GM23338 (cell line): ENCODE measurements around the gene CYP2A7. TPM values are rescaled to one million over a fixed set of nuclear protein-coding genes. Genes with fewer than 3 reads are reported as not detected.
A peak's percentile ranks its signal among the peaks of the same experiment; 100 is the strongest.
"Not testable (repeated sequence)": the region's sequence is repeated elsewhere in the genome, so short reads cannot be mapped to it uniquely, and the experiment has no call there.

Experiments used
- ATAC-seq: fragments of 200-7000 bp; cut with Tn5 transposase; 3 replicates; pipeline ENCODE4 v1.9.1; 2020
- DNase-seq: peaks from one replicate; pipeline ENCODE4 v3.0.0-alpha.2; 2015; ENCODE audit warnings: low spot score
- H2AFZ ChIP-seq: fragments of 200-600 bp; sonication (generic); 2 replicates; pipeline ENCODE4 v1.8.0; 2016; ENCODE audit warnings: antibody characterized with exemption, mild to moderate bottlenecking, moderate library complexity
- H3F3A ChIP-seq: fragments of 200-600 bp; sonication (generic); replicated peaks from 2 replicates; pipeline ENCODE4 v1.8.0; 2017; ENCODE audit warnings: antibody characterized with exemption, mixed run types, low read depth
- H3K27ac ChIP-seq: fragments of 200-600 bp; sonication (generic); 2 replicates; pipeline ENCODE4 v1.6.1; 2016; ENCODE audit warnings: low read depth
- H3K27me3 ChIP-seq: fragments of 200-600 bp; sonication (generic); 2 replicates; pipeline ENCODE4 v1.8.0; 2016; ENCODE audit warnings: mild to moderate bottlenecking, mixed run types, moderate library complexity; ENCODE audit not compliant: insufficient read depth
- H3K36me3 ChIP-seq: fragments of 200-600 bp; sonication (generic); 2 replicates; pipeline ENCODE4 v1.8.0; 2016; ENCODE audit warnings: mild to moderate bottlenecking; ENCODE audit not compliant: insufficient read depth
- H3K4me1 ChIP-seq: fragments of 200-600 bp; sonication (generic); 2 replicates; pipeline ENCODE4 v1.8.0; 2016; ENCODE audit warnings: mild to moderate bottlenecking, moderate library complexity; ENCODE audit not compliant: insufficient read depth
- H3K4me2 ChIP-seq: fragments of 200-600 bp; sonication (generic); 2 replicates; pipeline ENCODE4 v1.7.1; 2017; ENCODE audit warnings: mixed run types
- H3K4me3 ChIP-seq: fragments of 200-600 bp; sonication (generic); 2 replicates; pipeline ENCODE4 v1.6.1; 2016; ENCODE audit warnings: mixed run types
- H3K79me2 ChIP-seq: fragments of 200-600 bp; sonication (generic); replicated peaks from 2 replicates; pipeline ENCODE4 v1.8.0; 2017; ENCODE audit warnings: mild to moderate bottlenecking; ENCODE audit not compliant: insufficient read depth
- H3K9me2 ChIP-seq: fragments of 200-600 bp; sonication (generic); 2 replicates; pipeline ENCODE4 v1.8.0; 2017; ENCODE audit not compliant: insufficient read depth
- H4K20me1 ChIP-seq: fragments of 200-600 bp; sonication (generic); replicated peaks from 2 replicates; pipeline ENCODE4 v1.8.0; 2017; ENCODE audit warnings: mild to moderate bottlenecking; ENCODE audit not compliant: insufficient read depth
- H3K27ac Mint-ChIP-seq: 2 replicates; pipeline ENCODE4 v1.8.0; 2020; ENCODE audit warnings: inconsistent platforms, mild to moderate bottlenecking, moderate library complexity, mixed read lengths
- H3K27me3 Mint-ChIP-seq: 3 replicates; pipeline ENCODE4 v1.8.0; 2022; ENCODE audit warnings: low read depth, mild to moderate bottlenecking, moderate library complexity, mixed read lengths, inconsistent platforms; ENCODE audit not compliant: insufficient read depth, poor library complexity
- H3K36me3 Mint-ChIP-seq: 3 replicates; pipeline ENCODE4 v1.8.0; 2021; ENCODE audit warnings: low read depth, mild to moderate bottlenecking, inconsistent platforms, moderate library complexity, mixed read lengths
- H3K4me1 Mint-ChIP-seq: 3 replicates; pipeline ENCODE4 v1.8.0; 2020; ENCODE audit warnings: mild to moderate bottlenecking, inconsistent platforms, mixed read lengths
- H3K4me3 Mint-ChIP-seq: 3 replicates; pipeline ENCODE4 v1.8.0; 2021; ENCODE audit warnings: moderate library complexity, mild to moderate bottlenecking, inconsistent platforms, mixed read lengths
- H3K9me3 Mint-ChIP-seq: 3 replicates; pipeline ENCODE4 v1.8.0; 2020; ENCODE audit warnings: moderate library complexity, mild to moderate bottlenecking, inconsistent platforms, mixed read lengths
- EZH2 ChIP-seq: fragments of 200-600 bp; sonication (generic); IDR thresholded peaks from one replicate; pipeline ENCODE4 v1.8.0; 2017; ENCODE audit warnings: antibody characterized with exemption, mild to moderate bottlenecking, low read depth; ENCODE audit not compliant: unreplicated experiment
- EZH2phosphoT487 ChIP-seq: fragments of 200-600 bp; sonication (generic); IDR thresholded peaks from one replicate; pipeline ENCODE4 v1.8.1; 2018; ENCODE audit warnings: antibody characterized with exemption; ENCODE audit not compliant: unreplicated experiment
- JUNB ChIP-seq: IDR thresholded peaks from one replicate; pipeline ENCODE4 v1.6.1; 2016; ENCODE audit warnings: antibody characterized with exemption; ENCODE audit not compliant: unreplicated experiment
- NANOG ChIP-seq: IDR thresholded peaks from 2 replicates; pipeline ENCODE4 v1.6.1; 2016; ENCODE audit warnings: antibody characterized with exemption, borderline replicate concordance
- REST ChIP-seq: IDR thresholded peaks from one replicate; pipeline ENCODE4 v1.6.1; 2018; ENCODE audit warnings: antibody characterized with exemption; ENCODE audit not compliant: unreplicated experiment
- ZNF114 ChIP-seq: fragments of 250-450 bp; sonication (Bioruptor Pico); IDR thresholded peaks from 2 replicates; pipeline ENCODE4 v1.5.0; 2020; ENCODE audit warnings: mild to moderate bottlenecking, moderate library complexity
- ZNF331 ChIP-seq: fragments of 250-450 bp; sonication (Bioruptor Pico); IDR thresholded peaks from 2 replicates; pipeline ENCODE4 v1.5.0; 2020; ENCODE audit warnings: low read depth, mild to moderate bottlenecking, moderate library complexity
- polyA plus RNA-seq: library from polyadenylated mRNA; unstranded; fragments of >200 nt; fragmentation: Nextera tagmentation; extraction: Ambion mirVana; gene quantifications from 2 replicates; pipeline ENCODE4 v1.2.1, GENCODE V29; 2016
- total RNA-seq: library from RNA; depleted of rRNA; stranded (reverse); fragments of >200 nt; shearing (Covaris generic); gene quantifications from 2 replicates; pipeline ENCODE4 v1.2.3, GENCODE V29; 2014

The CYP2A7 gene
- total and polyA plus RNA-seq, 2 experiments from 2014 or later = not detected

- not testable (repeated sequence) for H3K27ac Mint-ChIP-seq, H3K4me3 Mint-ChIP-seq, H3K27ac ChIP-seq
Measured at GRCh38 chr19:40864739-40865496, 17.1 kb downstream of the CYP2A7 start.

GRCh38 chr19:40862785-40863184, 19.2 kb downstream of the CYP2A7 start:
- H3K4me1 ChIP-seq = no peaks in the 10 kb centered on the region
- Mint-ChIP-seq H3K36me3 (no peaks in the 10 kb centered on the region), H3K27ac (no peak overlapping the region), H3K4me1 (no peaks in the 10 kb centered on the region), H3K27me3 (peaks cover 1% of the 10 kb centered on the region), H3K9me3 (no peaks in the 10 kb centered on the region), H3K4me3 (no peak overlapping the region)
- H4K20me1 ChIP-seq = no peaks in the 10 kb centered on the region
- H3K27me3 ChIP-seq = no peaks in the 10 kb centered on the region
- TF ChIP-seq EZH2 (no peak), NANOG (no peak), EZH2phosphoT487 (no peak), JUNB (no peak), REST (no peak), ZNF114 (no peak), ZNF331 (CRISPR knock-in tag) (no peak)
- no peak overlapping the region for H3K27ac ChIP-seq
- H3K9me2 ChIP-seq = no peaks in the 10 kb centered on the region
- H3K79me2 ChIP-seq = no peaks in the 10 kb centered on the region
- H2AFZ ChIP-seq = no peak overlapping the region
- H3K36me3 ChIP-seq = no peaks in the 10 kb centered on the region
- ATAC-seq (no peak), DNase-seq (no peak)
- H3K4me3 ChIP-seq = no peak overlapping the region
- H3F3A ChIP-seq = no peaks in the 10 kb centered on the region
- no peak overlapping the region for H3K4me2 ChIP-seq

More at GRCh38 chr19:40864739-40865496, 17.1 kb downstream of the CYP2A7 start:
- not testable (repeated sequence) for H3K27me3 ChIP-seq, H3K36me3 ChIP-seq, H3K4me1 ChIP-seq, ATAC-seq, H3K4me2 ChIP-seq, H3K4me3 ChIP-seq, H3K27me3 Mint-ChIP-seq, H3K4me1 Mint-ChIP-seq, H4K20me1 ChIP-seq, H3F3A ChIP-seq, DNase-seq, H3K9me2 ChIP-seq, H3K79me2 ChIP-seq, H3K36me3 Mint-ChIP-seq, H3K9me3 Mint-ChIP-seq
- peak overlapping the region; percentile 23; the same call in 1 of the 2 replicates for H2AFZ ChIP-seq
